ENCODE results near the gene CMIP.

- TF ChIP-seq CTCF (IDR thresholded peaks at IDR 0.05) (no peak), POLR2AphosphoS5 (IDR thresholded peaks at IDR 0.05) (no peak), POLR2A (IDR thresholded peaks at IDR 0.05) (no peak), EP300 (IDR thresholded peaks at IDR 0.05; ENCODE audit: low read depth) (no peak)
These were observed 247.4 kb downstream of the CMIP start for GRCh38 chr16:81692021-81692420.

Measured in transverse colon (tissue), 4 donors.